Motor neuron (in vitro differentiated cells): ENCODE measurements around the gene PIGO. TPM values are rescaled to one million over a fixed set of nuclear protein-coding genes. Genes with fewer than 3 reads are reported as not detected.
A peak's percentile ranks its signal among the peaks of the same experiment; 100 is the strongest.

Experiments
- ATAC-seq, 8 experiments: fragments of 200-7000 bp; cut with Tn5 transposase; replicated peaks in 6 of 8; 2 replicates each; pipeline ENCODE4 v1.8.0; 2021; ENCODE audit warnings: mild to moderate bottlenecking in 8 of 8, moderate library complexity in 8 of 8
- H3K27ac ChIP-seq, 2 donors: fragments of 250-450 bp; sonication (Bioruptor Pico); 2 replicates each; pipeline ENCODE4 v1.9.0; 2021; ENCODE audit warnings: antibody characterized with exemption in 2 of 2, mild to moderate bottlenecking in 2 of 2, moderate library complexity in 1 of 2
- H3K4me1 ChIP-seq, 2 donors: fragments of 250-450 bp; sonication (Bioruptor Pico); replicated peaks in 1 of 2; 2 replicates each; pipeline ENCODE4 v1.6.1; 2021; ENCODE audit warnings: antibody characterized with exemption in 2 of 2, mild to moderate bottlenecking in 2 of 2, moderate library complexity in 1 of 2
- H3K4me3 ChIP-seq, 5 donors: fragments of 250-450 bp; sonication (Bioruptor Pico); 2 replicates each; pipeline ENCODE4 v1.9.0; 2021; ENCODE audit warnings: antibody characterized with exemption in 5 of 5, mild to moderate bottlenecking in 5 of 5, moderate library complexity in 4 of 5
- WGBS, 10 experiments: fragments of 450-650 bp; shearing (Covaris generic); methylation state at CpG; one replicate each; pipeline ENCODE4 v1.0.0; 2022; 5-methylcytosine and 5-hydroxymethylcytosine counted together
- in situ Hi-C, 9 experiments: fragments of 400-800 bp; cut with MboI; loops; one replicate each; pipeline ENCODE4 v1.15.0; 2021; ENCODE audit warnings: low sequenced_read_pairs in 9 of 9, low pct_unique_long_range_greater_than_20kb in 2 of 9; ENCODE audit not compliant: unreplicated experiment in 9 of 9
- total RNA-seq, 8 experiments: library from RNA; unstranded; fragments of 300-600 nt; gene quantifications; 2 replicates each; pipeline versions ENCODE4 v1.2.3 to v1.2.4, GENCODE V29; 2022

PIGO gene
- total RNA-seq, 8 experiments from 2014 or later: 7.8 to 27.0 (median 12.7) TPM

GRCh38 chr9:35074791-35075190, 21.6 kb downstream of the PIGO start:
- WGBS, 10 experiments: 86 to 100% (median 94%) methylated on average over 2 to 7 of the region's 8 CpGs; no CpG with 5 or more reads in 4 of the 10 experiments
- Histone ChIP-seq H3K4me3 (no peak overlapping the region), H3K27ac (no peak overlapping the region), H3K4me1 (peaks cover 23% of the 10 kb centered on the region in 2 donors)
- in situ Hi-C loops: no loop called here
- ATAC-seq: no peak

GRCh38 chr9:35074141-35074540, 22.2 kb downstream of the PIGO start:
- WGBS, 10 experiments: 80 to 100% (median 90%) methylated on average over 1 to 3 of the region's 6 CpGs; no CpG with 5 or more reads in 5 of the 10 experiments
- H3K27ac ChIP-seq: no peak overlapping the region
- H3K4me3 ChIP-seq: no peak overlapping the region
- in situ Hi-C loops: no loop called here
- ATAC-seq: no peak
- H3K4me1 ChIP-seq: peaks cover 27% of the 10 kb centered on the region in 2 donors

GRCh38 chr9:35073279-35073612, 23.1 kb downstream of the PIGO start:
- in situ Hi-C loops: no loop called here
- Histone ChIP-seq H3K4me3 (peak overlapping the region in 3 of 5 donors; percentile 18 to 82 (median 22)), H3K27ac (peak overlapping the region; percentile 84 to 91), H3K4me1 (peaks cover 20 to 22% of the 10 kb centered on the region in 2 donors)
- no peak for ATAC-seq
- WGBS, 10 experiments: 100% methylated on average over 2 of the region's 2 CpGs; no CpG with 5 or more reads in 7 of the 10 experiments

GRCh38 chr9:35072461-35073278, 23.7 kb downstream of the PIGO start, which contains the start of gene VCP:
Gene VCP, minus strand, starts transcription at chr9:35072625. Its CDS starts 272 bp downstream, at chr9:35072353.
- Histone ChIP-seq H3K4me3 (peak within 1 kb of the TSS; percentile 78 to 90 (median 84)), H3K27ac (peak within 1 kb of the TSS; percentile 95 to 97), H3K4me1 (peaks cover 19 to 20% of the 10 kb centered on the region in 2 donors)
- ATAC-seq: peak; percentile 84 to 95 (median 91)
- WGBS, 10 experiments: 0 to 66% (median 12%) methylated on average over 3 to 35 of the region's 54 CpGs; no CpG with 5 or more reads in 3 of the 10 experiments
- in situ Hi-C loops: no loop called here

- peak; percentile 55 to 74 (median 64) for ATAC-seq
- peak overlapping the region; percentile 78 to 90 (median 84) for H3K4me3 ChIP-seq
- peaks cover 19 to 20% of the 10 kb centered on the region in 2 donors for H3K4me1 ChIP-seq
- peak overlapping the region; percentile 95 to 97 for H3K27ac ChIP-seq
- in situ Hi-C loops: no loop called here
- 0 to 1% (median 0%) methylated on average over 5 to 27 of the region's 79 CpGs; no CpG with 5 or more reads in 3 of the 10 experiments for WGBS, 10 experiments
Observed at GRCh38 chr9:35071814-35072460, 24.5 kb downstream of the PIGO start.

- Histone ChIP-seq H3K4me3 (peak overlapping the region; percentile 78 to 90 (median 84)), H3K4me1 (peaks cover 19 to 20% of the 10 kb centered on the region in 2 donors), H3K27ac (peak overlapping the region; percentile 95 to 97)
- 0 to 14% (median 3%) methylated on average over 1 to 13 of the region's 20 CpGs for WGBS, 10 experiments
- no peak for ATAC-seq
- in situ Hi-C loops: no loop called here
Observed at GRCh38 chr9:35070823-35071813, 25.3 kb downstream of the PIGO start.

- no peak overlapping the region for H3K4me3 ChIP-seq
- H3K27ac ChIP-seq: no peak overlapping the region
- in situ Hi-C loops: no loop called here
- 44 to 100% (median 81%) methylated on average over 1 to 3 of the region's 4 CpGs for WGBS, 10 experiments
- peaks cover 19 to 20% of the 10 kb centered on the region in 2 donors for H3K4me1 ChIP-seq
- no peak for ATAC-seq
Observed at GRCh38 chr9:35069020-35069419, 27.4 kb downstream of the PIGO start.

- in situ Hi-C loops: no loop called here
- H3K4me1 ChIP-seq: peaks cover 14 to 16% of the 10 kb centered on the region in 2 donors
- H3K4me3 ChIP-seq: no peak overlapping the region
- H3K27ac ChIP-seq: no peak overlapping the region
- ATAC-seq: no peak
- 75 to 100% (median 86%) methylated on average over 1 of the region's 1 CpG; no CpG with 5 or more reads in 5 of the 10 experiments for WGBS, 10 experiments
Observed at GRCh38 chr9:35067056-35067455, 29.3 kb downstream of the PIGO start.

GRCh38 chr9:35060548-35061207, 35.7 kb downstream of the PIGO start:
- WGBS, 10 experiments: 40 to 100% (median 93%) methylated on average over 1 to 5 of the region's 11 CpGs; no CpG with 5 or more reads in 1 of the 10 experiments
- no peak for ATAC-seq
- H3K4me3 ChIP-seq: no peak overlapping the region
- no peak overlapping the region for H3K27ac ChIP-seq
- H3K4me1 ChIP-seq: no peaks in the 10 kb centered on the region
- in situ Hi-C loops: no loop called here

- Histone ChIP-seq H3K4me3 (no peak overlapping the region), H3K27ac (no peak overlapping the region), H3K4me1 (no peaks in the 10 kb centered on the region)
- ATAC-seq: no peak
- in situ Hi-C loops: no loop called here
- 80 to 100% (median 94%) methylated on average over 2 to 6 of the region's 10 CpGs; no CpG with 5 or more reads in 4 of the 10 experiments for WGBS, 10 experiments
Observed at GRCh38 chr9:35059438-35059837, 37.0 kb downstream of the PIGO start.

- in situ Hi-C loops: no loop called here
- no peak for ATAC-seq
- 93 to 100% (median 96%) methylated on average over 1 to 8 of the region's 8 CpGs; no CpG with 5 or more reads in 3 of the 10 experiments for WGBS, 10 experiments
Observed at GRCh38 chr9:35057271-35057620, 39.1 kb downstream of the PIGO start.

More at GRCh38 chr9:35057271-35057620, 39.1 kb downstream of the PIGO start:
- no peak overlapping the region for H3K27ac ChIP-seq
- no peaks in the 10 kb centered on the region for H3K4me1 ChIP-seq
- no peak overlapping the region for H3K4me3 ChIP-seq
